GM18909 (cell line): ENCODE data around the gene CNIH4.
A peak's percentile ranks its signal among the peaks of the same experiment; 100 is the strongest.
"Not testable (repeated sequence)": the region's sequence is repeated elsewhere in the genome, so short reads cannot be mapped to it uniquely, and the experiment has no call there.

Experiments used
- ATAC-seq: cut with Tn5 transposase; IDR thresholded peaks from one replicate; pipeline ENCODE4 v1.9.1; 2021; ENCODE audit warnings: mild to moderate bottlenecking; ENCODE audit not compliant: unreplicated experiment, poor library complexity

CNIH4 gene

DNA sequence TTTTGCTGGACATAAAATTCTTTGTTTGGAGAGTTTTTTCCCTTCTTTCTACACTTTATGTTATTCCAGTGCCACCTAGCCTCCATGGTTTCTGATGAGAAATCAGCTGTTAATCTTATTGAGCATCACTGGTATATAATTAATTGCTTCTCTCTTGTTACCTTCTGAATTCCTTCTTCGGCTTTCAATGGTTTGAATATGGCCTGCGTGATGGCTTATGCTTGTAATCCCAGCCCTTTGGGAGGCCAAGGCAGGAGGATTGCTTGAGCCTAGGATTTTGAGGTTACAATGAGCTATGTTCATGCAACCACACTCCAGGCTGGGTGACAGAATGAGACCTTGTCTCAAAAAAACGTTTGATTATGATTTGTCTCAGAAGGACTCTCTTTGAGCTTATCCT lies 13.0 kb upstream of the CNIH4 start:
- no peak for ATAC-seq

- ATAC-seq, result no peak
These were observed 8.5 kb upstream of the CNIH4 start for GRCh38 chr1:224348137-224348536.

GRCh38 chr1:224349716-224350115 lies 7.0 kb upstream of the CNIH4 start:
- ATAC-seq, result not testable (repeated sequence)

DNA sequence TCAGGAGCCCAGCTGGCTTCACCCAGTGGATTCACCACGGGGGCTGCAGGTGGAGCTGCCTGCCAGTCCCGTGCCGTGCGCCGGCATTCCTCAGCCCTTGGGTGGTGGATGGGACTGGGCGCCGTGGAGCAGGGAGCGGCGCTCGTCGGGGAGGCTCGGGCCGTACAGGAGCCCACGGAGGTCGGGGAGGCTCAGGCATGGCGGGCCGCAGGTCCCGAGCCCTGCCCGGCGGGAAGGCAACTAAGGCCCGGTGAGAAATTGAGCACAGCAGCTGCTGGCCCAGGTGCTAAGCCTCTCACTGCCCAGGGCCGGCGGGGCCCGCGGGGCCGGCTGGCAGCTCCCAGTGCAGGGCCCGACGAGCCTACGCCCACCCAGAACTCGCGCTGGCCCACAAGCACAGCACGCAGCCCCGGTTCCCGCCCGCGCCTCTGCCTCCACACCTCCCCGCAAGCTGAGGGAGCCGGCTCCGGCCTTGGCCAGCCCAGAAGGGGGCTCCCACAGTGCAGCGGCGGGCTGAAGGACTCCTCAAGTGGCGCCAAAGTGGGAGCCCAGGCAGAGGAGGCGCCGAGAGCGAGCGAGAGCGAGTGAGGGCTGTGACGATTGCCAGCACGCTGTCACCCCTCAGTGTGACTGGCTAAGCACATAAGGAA lies 4.1 kb upstream of the CNIH4 start:
- ATAC-seq, result not testable (repeated sequence)

GRCh38 chr1:224353975-224354925 lies 2.4 kb upstream of the CNIH4 start:
- ATAC-seq, result no peak

DNA sequence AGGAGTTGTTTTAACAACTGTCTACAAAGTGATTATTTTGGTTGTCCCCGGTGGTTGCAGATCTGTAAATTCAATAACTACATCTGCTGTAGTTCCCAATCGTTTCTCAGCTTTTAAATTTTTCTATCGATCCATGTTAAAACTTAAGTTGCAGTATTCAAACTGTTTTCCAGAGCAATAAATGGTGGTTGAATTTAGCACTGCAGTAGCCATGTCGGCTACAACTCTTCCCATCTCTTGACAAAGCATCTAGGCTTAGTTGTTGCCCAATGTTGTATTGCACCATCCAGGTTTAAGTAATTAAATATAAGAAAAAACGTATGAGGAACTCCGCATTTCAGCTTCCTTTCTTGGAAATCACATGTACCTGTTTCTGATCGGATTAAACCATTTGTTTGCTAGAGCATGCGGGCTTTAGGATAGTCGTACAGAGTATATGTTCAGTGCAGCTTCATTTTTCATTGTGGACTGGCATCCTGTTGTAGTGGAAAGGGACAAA lies 996 bp downstream of the CNIH4 start:
- ATAC-seq, result no peak

DNA sequence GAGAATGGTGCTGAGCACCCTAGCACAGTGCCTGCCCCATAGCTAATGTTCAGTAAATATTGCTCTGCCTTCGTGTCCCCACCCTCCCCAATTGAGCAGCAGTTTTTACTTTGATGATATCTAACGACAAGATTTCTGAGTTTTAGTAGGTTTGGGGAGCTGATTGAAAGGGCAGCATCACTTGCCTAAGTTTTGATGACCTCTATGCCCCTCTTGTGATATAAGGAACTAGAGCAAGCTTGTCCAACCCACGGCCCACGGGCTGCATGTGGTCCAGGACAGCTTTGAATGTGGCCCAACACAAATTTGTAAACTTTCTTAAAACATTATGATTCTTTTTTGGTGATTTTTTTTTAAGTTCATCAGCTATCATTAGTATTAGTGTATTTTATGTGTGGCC lies 1.6 kb downstream of the CNIH4 start:
- ATAC-seq, result no peak

GRCh38 chr1:224359207-224359606 lies 2.5 kb downstream of the CNIH4 start:
- ATAC-seq, result no peak

GRCh38 chr1:224368409-224368808 lies 11.7 kb downstream of the CNIH4 start:
- ATAC-seq, result peak; percentile 83

GRCh38 chr1:224373008-224373590 lies 16.4 kb downstream of the CNIH4 start:
- ATAC-seq, result no peak

DNA sequence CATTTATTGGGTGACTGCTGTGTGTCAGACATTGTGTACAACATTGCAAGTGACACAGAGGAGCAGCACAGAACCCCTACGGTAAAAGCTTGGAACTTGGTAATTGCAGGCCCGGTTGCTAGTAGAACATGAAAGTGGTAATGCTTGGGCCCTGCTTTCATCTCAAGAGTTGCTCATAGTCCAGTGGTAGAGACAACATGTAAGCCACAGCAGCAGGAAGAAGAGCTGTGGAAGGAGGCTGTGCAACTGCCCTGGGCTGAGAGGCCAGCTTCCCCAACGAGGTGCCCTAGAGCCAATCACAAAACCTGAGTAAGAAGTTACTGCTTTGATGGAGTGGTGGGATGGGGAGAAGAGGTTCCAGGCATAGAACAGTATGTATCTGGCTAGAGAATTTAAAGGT lies 18.4 kb downstream of the CNIH4 start:
- ATAC-seq, result no peak

DNA sequence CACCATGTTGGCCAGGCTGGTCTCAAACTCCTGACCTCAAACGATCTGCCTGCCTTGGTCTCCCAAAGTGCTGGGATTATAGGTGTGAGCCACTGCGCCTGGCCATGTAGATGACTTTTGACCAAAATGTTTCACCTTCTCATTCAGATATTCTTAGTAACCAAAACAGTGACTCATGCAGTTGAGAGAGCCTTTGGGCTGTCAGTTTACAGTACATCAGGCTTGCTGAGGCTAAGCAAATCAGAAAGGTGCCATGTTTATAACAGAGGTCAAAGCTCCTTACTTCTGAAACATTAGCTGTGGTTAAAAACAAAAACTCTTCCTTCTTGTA lies 21.0 kb downstream of the CNIH4 start:
- peak; percentile 61 for ATAC-seq

DNA sequence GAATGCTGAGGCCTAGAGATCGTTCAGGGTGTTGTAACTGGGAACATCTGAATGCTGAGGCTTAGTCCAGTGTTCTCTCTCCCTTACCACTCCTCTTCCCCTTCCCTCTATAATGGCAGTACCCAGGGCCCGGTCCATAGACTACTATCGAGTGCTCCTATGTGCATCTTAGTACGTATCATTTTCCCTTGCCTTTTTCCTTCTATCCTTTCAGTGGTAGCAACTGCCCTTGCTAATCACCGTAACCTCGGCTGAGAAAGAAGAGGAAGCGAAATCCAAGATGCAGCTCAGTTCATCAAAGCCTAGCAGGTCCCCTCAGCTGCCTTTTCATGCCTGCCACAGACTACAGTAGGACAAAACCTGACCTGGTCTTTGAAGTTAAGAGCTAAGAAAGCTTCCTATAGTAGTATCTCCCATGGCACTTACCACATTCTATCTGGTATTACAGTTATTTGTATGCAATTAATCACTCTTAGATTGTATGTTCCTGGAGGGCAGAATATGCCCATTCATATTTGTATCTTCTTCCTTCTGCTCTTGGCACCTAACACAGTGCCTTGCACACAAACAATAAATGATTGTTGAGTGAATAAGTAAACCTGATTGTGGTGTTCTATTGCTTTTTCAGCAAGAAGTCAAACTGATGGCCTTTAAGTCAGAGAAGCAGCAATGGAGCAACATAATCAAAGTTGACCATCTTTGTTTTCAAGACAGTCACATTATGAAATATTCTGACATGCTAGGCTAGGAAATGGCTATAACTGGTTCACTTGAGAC lies 22.4 kb downstream of the CNIH4 start:
- peak; percentile 51 for ATAC-seq

GRCh38 chr1:224380003-224380402 lies 23.3 kb downstream of the CNIH4 start:
- peak; percentile 67 for ATAC-seq

DNA sequence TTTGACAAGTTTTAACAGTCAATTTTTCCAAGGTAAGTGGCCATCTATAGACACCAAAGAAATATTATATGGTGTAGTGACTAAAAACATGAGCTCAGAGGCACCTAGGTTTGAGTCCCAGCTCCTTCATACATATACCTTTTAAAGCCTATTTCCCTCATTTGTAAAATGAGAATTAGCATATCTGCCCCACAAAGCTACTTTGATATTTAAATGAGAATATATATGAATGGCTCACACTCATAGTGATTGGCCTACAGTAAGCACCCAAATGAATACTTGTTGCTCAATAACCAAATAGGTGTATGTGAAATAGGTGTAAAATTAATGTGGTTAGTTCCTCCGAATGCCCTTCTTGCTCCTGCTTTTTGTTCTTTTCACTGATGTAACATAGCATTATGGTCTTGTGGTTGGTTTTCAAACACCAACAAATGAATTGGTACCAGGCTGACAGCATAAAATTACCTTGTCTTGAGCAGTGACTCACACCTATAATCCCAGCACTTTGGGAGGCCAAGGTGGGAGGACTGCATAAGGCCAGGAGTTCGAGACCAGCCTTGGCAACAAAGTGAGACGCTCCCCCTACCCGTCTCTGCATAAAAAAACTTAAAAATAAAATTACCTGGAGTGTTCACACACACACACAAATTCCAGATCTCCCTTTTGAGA lies 25.3 kb downstream of the CNIH4 start:
- ATAC-seq, result no peak

- ATAC-seq, result no peak
These were observed 26.5 kb downstream of the CNIH4 start for GRCh38 chr1:224383218-224383617.

GRCh38 chr1:224387302-224387912 lies 30.7 kb downstream of the CNIH4 start:
- ATAC-seq, result no peak

GRCh38 chr1:224387943-224388342 lies 31.3 kb downstream of the CNIH4 start:
- no peak for ATAC-seq

DNA sequence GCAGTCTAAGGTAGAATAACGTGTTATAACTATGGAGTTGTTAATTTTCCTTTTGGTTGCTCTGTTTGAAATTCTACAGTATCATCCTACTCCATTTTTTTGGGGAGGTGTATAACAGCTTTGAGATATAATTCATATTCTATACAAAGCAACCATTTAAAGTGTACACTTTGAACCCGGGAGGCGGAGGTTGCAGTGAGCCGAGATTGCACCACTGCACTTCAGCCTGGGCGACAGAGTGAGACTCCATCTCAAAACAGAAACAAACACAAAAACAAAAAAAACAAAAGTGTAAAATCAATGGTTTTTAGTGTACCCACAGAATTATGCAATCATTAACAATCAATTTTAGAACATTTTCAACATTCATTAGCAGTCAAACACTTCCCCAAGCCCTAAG lies 33.8 kb downstream of the CNIH4 start:
- ATAC-seq, result no peak
